Measurements from ENCODE around the gene MEIS1.

The MEIS1 gene

DNA sequence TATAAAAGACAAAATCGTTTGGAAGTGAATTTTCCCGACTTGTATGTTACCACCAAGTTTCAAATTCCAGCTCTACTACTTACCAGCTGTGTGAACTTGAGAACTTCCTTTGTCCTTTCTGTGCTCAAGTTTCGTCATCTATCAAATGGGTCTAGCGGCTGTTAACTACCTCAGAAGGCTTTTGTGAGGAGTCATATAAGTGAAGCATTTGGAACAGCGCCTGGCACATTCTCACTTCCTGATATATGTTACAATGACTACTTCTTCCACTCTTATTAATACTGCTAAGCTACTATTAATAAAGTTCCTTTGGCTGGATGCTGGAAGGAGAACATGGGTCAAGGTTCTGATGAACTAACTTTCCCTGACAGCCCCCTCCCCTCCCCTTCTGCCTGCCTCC, 104.5 kb downstream of the MEIS1 start:
- DNase-seq, result no peak

DNA sequence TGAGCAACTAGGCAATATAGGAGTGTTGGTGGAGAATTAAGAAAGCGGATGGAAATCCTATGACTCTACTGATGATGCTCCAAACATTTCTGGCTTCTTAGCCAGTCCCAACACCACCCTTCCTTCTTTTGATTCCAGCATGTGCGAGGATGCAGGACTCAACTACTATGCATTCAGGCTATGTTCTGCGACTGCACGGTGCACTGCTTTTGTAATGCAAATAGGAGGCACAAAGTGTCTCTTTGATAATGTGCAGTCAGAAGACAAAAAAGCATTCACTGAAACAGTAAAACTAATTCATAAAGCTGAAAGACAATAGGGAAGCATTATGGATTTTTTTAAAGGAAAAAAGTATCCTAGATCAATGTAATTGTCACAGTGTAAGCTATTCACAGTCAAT, 106.7 kb downstream of the MEIS1 start:
- DNase-seq, result no peak

DNA sequence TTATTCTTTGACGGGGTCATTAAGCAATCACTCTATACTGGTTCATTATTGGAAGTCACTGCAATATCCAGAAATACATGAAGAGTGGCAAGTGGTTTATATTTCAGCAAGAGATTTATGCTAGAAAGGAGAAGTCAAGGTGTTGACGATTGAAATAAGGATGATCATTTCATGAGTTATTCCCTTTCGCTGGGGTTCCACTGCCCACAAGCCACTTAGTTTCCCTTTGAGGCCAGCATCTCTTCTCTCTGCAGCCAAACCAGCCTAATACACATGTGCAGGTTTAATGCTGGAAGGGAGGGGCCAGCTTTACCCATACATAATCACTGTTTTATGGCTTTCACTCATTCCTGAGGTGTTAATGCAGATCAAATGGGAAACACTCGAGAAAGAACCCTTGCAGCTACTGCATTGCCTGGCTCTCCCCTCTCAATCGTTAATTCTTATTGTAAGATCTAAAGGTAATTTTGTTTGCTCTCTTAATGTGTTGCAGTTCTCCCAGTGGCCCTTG, 108.4 kb downstream of the MEIS1 start:
- no peak for DNase-seq

DNA sequence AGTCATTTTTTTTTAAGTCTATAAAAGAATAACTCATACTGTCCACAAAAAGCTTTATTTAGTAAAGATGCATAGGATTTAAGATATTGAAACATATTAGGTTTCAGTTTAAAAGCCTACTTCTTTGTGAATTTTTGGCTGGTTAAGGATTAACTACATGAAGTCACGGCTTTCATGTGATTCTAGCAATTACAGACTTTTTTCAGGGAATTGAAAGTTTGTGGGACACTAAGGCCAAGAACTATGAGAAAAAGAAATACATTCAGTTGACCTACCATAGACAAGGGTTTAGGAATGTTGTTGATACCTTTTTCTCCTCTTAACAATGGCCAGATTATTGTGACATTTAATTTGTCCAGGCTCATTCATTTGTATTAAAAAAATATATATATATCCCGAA, 109.3 kb downstream of the MEIS1 start:
- DNase-seq, result no peak

DNA sequence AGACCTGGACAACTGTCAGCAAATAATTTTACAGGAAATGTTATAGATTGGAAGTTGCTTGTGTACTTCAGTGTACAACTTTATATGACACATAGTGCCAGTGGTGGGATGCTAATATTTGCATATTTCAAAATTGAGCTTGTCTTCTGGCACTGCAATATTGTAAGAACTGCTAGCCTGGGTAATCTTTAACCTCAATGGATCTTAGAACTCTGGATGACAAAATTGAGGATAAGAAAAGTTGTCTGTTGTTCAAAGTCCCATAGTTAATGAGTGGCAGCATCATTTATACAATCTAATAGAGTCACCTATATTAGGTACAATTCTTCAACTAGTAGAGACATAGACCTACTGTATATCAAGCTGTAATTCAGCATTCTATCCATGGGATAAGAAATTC, 110.3 kb downstream of the MEIS1 start:
- DNase-seq, result no peak

DNA sequence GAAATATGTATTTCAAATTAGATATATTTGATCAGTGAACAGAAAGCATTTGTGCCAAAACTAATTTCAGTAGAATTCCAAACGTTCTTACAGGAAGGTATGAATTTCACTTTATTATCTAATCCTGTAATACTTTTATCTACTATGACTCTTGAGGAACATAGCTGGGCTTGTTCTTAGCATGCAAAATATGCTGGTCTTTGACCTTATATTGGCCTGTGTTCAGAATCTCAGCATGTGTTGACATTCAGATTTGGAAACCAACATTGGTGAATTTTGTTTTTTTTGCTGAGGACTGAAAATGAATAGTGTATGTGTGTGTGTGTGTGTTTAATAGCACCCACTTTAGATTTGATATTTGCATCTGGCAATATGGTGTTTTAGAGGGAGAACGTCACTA, 112.2 kb downstream of the MEIS1 start:
- DNase-seq, result no peak

DNA sequence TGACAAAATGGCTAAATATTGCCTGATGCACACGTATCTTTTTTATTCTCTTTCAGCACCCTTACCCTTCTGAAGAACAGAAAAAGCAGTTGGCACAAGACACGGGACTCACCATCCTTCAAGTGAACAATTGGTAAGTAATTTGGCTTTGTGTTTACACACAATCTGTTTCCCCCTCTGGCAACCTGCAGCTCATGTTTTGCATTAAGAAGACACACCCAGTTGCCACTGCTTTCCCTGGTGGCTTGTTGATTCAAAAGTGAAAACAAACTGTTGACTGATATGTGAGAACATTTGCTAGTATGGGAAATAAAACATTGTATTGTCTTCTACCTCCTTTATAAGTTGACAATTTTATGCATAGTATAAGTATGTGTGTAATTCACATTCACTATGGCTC, 113.0 kb downstream of the MEIS1 start:
- DNase-seq, result no peak

DNA sequence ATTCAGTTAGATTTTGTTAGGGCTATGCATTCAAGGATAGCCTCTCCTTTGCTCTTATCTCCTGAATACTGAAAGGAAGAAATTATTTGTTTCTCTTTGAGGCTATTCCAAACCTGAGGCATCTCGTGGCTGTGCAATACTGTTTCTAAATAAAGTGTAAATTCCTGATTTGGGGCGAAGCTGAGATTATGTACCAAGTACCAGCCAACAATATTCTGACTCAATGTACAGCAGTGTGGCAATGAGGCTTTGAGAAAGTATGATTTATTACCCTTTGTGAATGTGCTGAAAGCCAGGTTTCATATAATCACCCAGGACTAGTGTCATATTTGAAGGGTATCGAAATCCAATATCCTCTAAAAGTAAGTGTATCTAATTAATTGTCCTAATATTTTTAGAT, 113.5 kb downstream of the MEIS1 start:
- no peak for DNase-seq

DNA sequence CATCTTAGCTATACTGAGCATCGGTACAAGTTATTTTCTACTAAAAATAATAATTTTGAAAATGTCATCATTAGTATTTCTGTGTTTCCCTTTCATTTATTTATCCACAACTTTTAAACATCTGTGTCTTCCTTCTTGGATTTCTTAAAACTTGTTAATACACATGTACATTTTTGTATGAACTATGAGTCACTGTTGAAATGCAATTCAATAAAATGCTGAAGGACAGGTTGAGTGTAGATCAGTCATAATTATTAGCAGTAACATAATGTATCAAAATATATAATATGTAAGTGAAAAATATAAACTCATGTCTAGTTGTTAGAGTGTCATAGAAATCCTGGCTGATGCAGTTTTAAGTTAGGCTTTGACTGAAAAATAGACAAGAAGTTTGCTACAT, 115.9 kb downstream of the MEIS1 start:
- DNase-seq, result no peak

DNA sequence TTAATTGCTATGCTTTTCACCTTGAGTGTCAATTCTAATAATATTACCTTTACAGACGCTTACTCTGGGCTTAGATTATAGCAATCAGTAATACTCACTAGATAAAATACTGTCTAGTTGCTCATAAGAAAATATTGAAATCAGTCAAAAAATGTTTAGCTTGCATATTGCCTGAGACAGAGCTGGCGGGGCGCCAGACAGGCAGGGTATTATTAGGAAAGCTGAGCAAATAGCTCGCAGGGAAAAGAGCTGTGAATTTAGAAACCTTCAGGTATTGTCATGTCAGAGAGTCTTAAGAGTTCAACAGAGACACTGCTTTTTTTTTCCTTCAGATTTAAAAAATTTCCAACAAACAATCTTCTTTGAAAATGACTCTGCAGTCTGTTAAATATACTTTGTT, 118.4 kb downstream of the MEIS1 start:
- no peak for DNase-seq

DNA sequence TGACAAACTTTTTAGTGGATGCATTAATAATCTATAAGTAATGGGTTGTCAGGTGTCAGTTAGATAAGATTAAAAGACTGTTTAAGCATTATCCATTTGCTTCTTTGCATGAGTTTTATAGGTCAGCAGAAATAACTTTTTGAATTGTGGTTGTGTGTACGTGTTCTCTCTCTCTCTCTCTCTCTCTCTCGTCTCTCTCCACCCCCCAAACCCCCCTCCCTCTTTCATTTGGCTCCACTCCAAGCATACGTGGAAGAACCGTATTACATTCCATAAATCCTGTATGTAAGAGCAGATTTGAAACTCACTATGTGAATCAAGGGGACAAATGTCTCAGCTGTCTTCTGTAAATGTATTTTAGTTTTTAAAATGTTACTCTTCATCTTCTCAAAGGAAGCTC, 120.2 kb downstream of the MEIS1 start:
- DNase-seq, result no peak

DNA sequence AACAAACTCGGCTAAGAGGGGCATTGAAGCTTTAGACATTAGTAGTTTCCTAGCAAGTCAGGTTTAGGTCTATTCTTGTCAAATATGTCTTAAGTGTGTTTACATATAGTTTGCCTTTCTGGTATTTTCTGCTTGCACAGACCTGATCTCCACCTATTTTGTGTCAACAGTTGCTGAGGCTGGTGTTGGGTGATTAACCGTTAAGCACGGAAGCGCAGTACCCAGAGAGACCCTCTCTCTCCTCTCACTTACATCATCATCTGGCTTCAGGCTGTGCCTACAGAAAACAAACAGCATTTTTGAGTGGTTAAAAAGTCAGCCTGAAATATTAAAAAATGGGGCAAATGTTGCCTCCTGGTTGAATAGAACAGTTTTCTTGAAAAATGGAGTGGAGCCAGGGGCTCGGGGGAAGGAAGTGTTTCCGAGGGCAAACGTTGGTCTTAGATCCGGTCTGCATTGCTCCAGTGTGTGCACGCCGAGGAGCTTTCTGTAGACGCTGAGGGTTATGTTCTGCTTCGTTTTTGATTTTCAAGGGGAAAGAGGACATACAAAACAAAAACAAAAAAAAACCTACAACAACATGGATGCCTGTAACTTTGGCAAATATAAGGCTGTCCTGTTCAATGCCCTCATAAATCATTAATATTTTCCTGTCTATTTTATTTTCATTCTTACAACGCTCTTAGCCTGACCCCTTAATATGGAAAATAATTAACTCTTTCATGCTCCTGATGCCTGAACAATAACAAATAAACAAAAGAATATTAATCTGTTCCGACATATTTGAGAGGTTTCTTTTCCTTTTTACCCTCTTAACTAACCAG, 120.8 kb downstream of the MEIS1 start:
- DNase-seq, result peak; percentile 30

DNA sequence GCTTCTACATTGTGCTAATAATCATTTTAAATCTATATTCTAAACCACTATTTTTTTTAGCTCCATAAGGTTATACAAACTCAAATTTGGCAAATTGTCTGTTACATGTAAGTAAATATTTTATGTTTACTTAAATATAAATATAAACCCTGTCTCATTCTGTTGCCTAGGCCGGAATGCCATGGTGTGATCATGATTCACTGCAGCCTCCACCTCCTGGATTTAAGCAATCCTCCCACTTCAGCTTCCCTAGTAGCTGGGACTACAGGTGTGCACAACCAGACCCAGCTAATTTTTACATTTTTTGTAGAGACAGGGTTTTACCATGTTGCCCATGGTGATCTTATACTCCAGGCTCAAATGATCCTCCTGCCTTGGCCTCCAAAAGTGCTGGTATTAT, 124.7 kb downstream of the MEIS1 start:
- DNase-seq, result no peak

DNA sequence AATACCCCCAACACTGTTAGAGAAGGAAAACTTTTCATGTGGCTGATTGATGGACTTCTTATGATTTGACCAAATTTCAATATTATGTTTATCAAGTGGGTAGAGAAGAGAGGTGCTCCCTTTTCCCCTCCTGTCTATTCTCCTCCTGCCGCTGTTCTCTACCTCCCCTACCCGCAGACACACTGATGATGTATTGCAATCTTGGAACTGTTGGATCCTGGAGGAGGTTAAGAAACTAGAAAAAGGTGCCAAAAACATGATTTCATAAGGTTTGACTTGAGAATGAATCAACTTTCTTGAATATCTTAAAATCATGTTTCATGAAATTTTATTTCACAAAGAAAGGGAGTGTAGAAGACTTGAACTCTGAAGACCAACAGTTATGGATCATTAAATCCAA, 125.8 kb downstream of the MEIS1 start:
- no peak for DNase-seq

DNA sequence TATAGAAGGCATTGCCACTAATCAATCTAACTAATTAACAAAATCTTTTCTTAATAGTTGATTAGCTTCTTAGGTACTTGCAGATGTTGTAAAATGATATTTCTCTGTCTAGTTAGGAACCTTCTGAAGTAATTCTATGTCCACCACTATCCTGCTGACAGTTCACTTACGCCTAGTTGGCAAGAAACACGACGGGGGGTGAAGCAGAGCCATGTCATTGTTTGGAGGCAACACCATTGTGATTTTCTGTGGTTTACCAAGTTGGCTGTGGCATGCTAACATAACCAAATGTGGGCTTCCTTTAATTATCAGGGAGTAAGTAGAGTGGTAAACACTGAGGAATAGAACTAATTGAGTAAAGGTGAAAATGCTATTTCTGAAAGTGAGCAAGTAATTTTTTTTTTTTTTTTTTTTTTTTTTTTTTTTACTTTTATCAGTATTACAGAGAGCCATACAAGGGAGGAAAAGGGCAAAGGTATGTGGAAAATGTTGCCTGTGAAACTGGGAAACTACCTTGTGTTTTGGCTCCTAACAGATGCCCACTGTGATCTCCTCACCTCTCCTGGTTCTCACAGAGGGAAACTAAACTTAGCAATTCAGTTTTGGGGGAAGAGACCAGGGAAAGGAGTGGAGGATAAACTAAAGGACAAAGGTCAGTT, 126.8 kb downstream of the MEIS1 start:
- no peak for DNase-seq

DNA sequence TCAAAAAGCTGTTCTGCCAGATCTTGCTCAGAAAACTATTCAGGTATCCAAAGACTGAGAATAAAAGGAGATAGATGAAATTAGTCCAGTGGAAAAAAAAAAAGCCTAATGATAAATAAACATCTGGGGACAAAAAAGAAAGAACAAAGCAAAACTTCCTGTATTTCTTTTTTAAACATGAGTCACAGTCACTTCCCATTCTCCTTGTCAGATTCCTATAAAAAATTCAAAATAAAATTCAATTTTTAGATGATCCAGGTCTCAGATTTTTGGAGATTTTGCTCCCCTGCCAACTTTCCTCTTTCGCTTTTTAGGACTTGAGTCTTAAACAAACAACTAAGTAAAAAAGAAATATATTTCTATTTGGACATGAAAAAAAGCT, 127.4 kb downstream of the MEIS1 start:
- DNase-seq, result no peak

DNA sequence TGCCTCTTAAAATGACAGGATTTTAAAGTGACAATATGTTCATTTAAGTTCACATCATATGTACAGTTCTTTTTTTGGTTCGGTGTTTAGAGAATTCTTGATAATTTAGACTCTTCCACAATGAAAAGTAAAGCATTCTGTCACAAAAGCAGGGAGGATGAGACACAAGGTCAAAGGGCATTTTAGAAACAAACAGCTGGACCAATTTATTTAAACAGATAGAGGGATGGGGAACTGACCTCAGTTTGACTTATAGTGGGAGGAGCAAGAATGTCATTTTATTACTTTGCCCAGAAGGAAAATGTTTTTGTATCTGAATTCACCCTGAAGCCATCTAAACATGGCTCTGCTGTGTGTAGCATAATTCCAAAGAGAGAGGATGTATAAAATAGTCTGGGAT, 128.5 kb downstream of the MEIS1 start:
- no peak for DNase-seq

DNA sequence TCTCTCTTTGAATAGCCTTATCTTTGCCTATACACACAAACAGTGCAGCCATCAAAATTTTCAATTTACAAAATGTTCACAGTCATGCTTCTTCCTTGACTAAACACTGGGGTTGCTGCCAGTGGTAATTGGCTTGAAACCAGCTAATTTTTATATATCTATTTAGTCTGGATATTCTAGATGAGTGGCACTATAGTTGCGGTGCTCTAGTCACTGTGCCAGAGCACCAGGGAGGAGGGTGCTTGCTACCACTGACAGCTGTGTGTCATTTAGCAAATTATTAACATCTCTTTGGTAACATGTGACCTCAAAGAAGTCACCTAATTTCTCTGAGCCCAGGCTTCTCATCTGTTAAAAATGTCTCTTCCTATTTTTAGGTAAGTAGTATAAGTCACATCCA, 130.4 kb downstream of the MEIS1 start:
- DNase-seq, result no peak

DNA sequence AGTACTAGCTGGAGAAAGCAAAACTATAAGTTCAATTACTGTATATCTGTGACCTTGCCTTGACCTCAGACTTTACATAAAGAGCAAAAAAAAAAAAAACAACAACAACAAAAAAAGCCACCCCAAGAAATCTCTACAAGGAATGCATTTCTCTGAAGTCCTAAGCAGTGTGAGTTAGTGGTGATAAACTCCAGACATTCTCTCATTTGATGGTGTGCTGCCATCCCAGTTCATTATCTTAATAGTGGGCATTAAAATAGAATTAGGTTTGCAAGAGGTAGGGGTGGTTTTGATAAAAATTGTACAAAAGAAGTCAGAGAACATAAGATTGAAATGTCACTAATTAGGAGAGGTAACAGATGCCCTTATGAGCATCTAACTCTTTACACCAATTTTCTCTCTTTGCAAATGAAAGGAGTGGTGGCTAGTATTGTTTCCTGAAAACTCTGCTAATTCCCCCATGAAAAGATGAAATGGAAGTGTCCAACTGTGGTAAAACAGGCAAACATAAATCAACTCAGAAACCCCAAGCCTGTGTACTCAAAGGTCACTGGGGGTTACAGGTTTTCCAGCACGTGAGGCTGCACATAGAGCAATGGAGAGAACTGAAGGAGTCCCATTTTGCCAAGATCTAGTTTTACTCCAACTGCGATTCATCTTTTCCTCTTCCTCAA, 131.9 kb downstream of the MEIS1 start:
- DNase-seq, result no peak

DNA sequence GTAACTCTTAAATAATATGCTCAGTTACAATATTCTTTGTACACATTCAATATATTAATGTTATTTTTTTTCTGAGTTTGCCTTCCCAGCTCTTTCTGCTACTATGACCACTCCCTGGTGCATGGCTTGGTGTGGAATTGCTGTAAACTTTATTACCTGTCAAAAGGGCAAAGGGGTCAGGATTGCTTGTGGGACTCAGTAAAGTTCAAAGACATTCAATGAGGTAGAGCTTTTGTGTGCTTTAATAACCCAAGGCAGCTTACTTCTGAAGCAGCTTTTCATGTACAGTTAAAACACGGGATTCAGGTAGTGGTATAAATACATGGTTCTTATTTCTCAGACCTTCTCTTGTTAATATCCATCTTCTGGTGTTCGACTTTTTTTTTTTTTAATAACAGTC, 132.8 kb downstream of the MEIS1 start:
- no peak for DNase-seq

DNA sequence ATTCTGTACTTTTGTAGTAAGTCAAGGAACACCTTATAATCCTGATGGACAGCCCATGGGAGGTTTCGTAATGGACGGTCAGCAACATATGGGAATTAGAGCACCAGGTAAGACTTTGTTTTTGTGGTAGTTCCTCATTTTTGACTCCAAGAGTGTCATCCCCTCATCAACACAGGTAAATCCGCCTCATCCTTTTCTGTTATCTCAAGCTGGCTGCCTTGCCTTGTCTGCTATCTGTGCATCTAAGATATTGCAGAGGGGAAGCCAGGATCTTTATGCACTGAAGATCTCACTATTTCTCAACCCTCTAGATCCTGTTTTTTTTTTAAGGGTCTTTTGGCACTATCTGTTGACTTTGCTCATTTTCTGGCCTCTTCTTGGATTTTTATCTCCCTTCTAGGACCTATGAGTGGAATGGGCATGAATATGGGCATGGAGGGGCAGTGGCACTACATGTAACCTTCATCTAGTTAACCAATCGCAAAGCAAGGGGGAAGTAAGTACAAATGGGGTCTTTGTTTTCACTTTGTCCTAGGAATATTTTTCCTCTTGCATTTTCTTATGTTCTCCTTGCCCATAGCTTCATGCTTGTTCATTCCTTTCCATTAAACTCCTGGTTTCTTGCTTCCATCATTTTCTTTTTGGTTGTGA, 133.8 kb downstream of the MEIS1 start:
- DNase-seq, result no peak

DNA sequence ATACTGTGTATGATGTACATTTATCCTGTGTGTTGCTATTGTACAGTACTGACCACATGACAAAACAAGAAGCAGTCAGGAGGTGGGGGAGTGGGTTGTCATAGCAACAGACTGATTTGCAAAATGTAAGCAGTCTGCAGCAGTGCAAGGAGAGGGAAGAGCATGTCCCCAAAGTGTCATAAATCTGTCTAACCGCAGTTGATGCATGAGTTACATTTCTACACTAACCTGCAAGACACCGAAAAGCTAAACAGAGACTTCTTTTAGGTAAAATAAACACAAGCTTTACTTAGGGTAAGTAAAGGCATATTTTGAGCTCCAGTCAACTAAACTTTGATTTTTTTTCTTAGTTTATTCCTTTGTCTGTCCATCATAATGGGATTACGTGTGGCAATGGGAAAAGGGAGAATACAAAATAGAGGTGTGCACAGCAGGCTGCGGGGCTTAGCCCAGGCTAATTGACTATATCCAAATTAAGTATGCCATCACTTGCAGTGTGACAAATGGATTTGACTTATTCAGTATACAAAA, 134.5 kb downstream of the MEIS1 start:
- DNase-seq, result peak; percentile 23

DNA sequence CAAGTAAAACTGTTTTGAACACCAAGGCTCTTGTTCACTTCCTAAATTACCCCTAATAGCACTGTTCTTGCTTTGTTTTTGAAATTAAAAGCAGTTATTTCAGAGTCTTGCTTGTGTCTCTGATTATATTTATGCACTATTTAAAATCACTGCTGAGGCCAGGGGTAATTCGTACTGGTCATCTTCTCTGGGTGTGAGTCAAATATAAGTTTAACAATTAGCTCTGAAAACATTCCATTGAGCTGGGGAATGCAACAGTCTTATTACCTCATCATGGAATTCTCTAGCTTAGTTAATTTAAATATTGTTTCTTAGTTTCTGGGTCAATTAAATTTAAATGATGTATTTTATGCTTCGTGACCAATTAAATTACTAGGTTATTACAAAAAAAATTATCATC, 135.0 kb downstream of the MEIS1 start:
- no peak for DNase-seq

Measured in GF-D8 (cell line).